Coronary artery (tissue), 2 donors: Measurements from ENCODE around the gene SLC22A4.

Source experiments
- DNase-seq: peaks from one replicate; pipeline ENCODE4 v3.0.0-alpha.2; 2017; ENCODE audit warnings: low spot score
- H3K27ac ChIP-seq, 2 donors: fragments of 200-600 bp; sonication (generic); one replicate each; pipeline ENCODE4 v1.5.1; 2016 to 2019
- H3K4me3 ChIP-seq: fragments of 200-600 bp; sonication (generic); 2 replicates; pipeline ENCODE4 v1.5.1; 2016; ENCODE audit warnings: mild to moderate bottlenecking, moderate library complexity
- CTCF ChIP-seq: fragments of 200-600 bp; sonication (generic); IDR thresholded peaks from one replicate; pipeline ENCODE4 v1.5.1; 2019; ENCODE audit warnings: antibody characterized with exemption

Gene SLC22A4

DNA sequence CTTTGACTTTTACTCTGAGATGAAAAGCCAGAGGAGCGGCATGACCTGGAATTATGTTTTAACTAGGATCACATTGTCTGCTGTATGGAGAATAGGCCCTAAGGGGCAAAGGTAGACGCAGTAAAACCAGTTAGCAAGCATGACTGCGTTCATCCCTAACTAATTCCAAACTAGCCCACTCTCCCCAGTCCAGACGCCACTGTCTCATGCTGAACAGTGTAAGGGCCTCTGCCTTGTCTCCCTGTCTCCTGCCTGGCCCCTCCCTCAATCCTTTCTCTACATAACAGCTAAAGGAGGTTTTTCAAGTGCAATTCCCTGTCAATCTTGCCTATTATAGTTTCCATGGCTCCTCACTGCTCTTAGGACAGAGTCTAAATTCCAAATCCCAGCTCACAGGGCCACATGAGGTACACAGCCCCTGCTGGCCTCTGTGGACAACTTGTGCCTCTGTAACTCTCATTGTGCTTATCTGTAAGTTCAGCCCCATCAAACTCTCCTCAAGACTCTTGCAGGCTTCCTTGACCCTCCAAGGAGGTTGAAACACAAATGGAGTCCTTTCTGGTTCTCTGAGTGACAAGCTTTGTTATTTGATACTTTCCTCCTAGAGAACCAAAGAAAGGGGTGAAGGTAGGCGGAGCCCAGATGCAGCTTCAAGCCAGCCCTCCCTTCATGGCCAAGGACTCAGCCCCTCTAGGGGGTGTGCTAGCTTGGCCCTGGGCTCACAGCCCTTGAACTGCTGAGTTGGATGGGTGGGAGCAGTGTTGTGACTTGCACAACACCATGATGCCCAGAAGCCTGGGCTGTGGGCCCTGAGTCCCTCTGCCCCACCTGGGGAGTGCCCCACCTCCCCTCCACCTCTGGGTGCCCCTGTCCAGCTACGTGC, 16.0 kb upstream of the SLC22A4 start:
- no peak for DNase-seq
- no peak for TF ChIP-seq CTCF
- no peak overlapping the region for H3K27ac ChIP-seq
- H3K4me3 ChIP-seq, result no peak overlapping the region

DNA sequence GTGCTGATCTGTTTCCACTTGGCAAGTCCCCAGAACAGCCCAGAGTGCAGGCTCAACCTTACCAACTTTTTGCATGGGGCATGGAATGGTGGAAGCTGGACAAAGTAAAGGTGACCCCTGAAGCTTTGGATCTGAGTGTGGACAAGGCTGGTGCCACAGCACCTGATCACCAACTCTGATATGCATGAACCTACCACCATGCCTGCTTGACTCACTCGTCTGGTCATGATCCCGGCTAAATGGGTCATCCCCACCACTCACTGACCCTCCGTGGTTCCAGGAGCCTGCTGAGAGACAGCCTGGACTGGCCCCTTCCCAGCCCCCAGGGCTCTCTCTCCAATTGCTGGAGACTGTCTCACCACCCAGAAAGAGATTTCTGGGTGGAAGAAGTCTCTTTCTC, 14.4 kb upstream of the SLC22A4 start:
- no peak for DNase-seq
- no peak for TF ChIP-seq CTCF
- no peak overlapping the region for H3K27ac ChIP-seq
- no peak overlapping the region for H3K4me3 ChIP-seq

DNA sequence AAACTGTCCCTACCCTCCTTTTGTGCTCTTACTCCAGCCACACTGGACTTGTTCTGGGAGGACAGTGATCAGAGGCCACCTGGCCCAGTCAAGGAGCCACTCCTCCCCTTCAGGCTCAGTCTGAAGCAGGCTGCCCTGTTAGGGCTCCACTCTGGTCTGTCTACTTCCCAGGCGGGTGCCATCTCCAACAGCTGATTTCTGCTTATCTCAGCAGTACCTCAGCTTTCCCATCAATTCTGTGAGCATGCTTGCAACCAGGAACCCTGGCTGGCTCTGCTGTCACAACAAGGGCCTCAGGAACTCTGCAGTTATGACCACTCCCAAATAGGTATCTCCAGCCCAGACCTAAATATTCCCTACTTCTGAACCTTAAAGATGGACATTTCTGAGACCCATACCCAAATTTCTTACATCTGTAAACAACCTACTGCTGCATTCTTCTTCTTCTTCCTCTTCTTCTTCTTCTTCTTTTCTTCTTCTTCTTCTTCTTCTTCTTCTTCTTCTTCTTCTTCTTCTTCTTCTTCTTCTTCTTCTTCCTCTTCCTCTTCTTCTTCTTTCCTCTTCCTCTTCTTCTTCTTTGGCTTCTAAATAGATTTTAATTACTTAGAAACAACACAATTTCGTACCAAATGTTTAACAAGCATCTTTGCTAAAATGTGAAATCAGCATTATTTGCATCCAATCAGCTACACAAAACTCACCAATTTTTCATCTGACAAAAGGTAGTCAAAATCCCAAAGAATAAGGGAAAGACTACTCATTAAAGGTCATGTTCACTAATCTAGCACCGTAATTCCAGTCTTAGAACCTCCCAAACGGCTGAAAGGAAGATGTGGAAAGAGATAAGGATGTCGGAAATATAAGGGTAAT, 13.6 kb upstream of the SLC22A4 start:
- TF ChIP-seq CTCF, result no peak
- Histone ChIP-seq H3K4me3 (no peak overlapping the region), H3K27ac (no peak overlapping the region)
- DNase-seq, result no peak

DNA sequence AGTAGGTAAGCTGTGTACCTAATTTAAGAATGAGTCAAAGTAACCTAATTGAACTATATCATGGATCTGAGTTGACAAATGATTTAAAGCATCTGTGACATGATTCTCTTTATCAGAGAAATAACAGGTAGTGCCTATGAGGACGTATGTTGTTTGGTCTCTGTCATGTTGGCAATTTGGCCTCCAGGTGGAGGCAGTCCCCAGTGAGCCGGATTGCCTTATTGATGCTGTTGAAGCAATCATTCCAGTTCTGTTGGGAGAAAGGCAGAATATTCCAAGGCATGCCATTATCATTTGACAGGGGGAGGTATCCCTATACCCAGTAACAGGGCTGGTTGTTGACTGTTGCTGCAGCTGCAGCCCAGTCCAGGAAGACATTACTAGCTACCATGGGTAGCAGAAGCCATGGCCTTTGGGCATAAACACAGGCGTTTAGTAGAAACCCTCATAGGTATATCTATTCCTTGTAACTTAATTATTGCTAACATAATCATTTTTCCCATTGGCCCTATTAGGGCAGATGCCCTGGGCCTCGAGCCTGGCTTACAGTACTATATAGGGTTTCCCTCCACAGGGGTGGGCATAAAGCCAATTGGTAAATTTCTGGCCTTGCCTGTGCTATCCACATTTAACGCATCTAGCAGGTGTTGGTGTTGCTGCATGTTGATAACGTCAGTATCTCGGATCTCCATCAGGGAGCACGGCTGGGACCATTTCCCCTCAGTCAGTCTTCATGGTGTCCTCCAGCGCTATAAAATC, 12.2 kb upstream of the SLC22A4 start:
- no peak for DNase-seq

GRCh38 chr5:132283423-132284043, 10.7 kb upstream of the SLC22A4 start:
- H3K27ac ChIP-seq, result no peak overlapping the region
- TF ChIP-seq CTCF, result no peak
- DNase-seq, result no peak
- no peak overlapping the region for H3K4me3 ChIP-seq

More for the DNA sequence above, 12.2 kb upstream of the SLC22A4 start:
- Histone ChIP-seq H3K27ac (no peak overlapping the region), H3K4me3 (no peak overlapping the region)
- no peak for TF ChIP-seq CTCF

DNA sequence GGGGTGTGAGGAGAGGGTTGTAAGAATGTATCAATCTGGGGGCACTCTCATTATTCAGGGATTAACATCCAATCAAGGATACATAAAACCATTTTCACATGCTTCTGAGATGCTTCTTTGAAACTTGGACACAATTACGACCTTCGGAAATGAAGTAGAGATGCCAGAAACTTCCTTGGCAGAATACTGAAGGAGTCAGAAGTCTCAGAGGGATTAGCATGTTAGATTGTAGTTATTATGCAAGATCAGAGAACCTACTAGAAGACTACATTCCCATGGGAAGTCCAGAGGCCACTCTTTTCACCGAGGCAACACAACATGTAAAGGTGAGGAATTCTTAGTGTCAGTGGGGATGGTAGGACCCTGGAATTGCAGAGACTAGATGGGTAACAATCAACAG, 5.1 kb upstream of the SLC22A4 start:
- Histone ChIP-seq H3K4me3 (no peak overlapping the region), H3K27ac (no peak overlapping the region)
- no peak for TF ChIP-seq CTCF
- DNase-seq, result no peak
